AG04450 (cell line): ENCODE data around the gene SUFU. TPM values are rescaled to one million over a fixed set of nuclear protein-coding genes. Genes with fewer than 3 reads are reported as not detected.

Experiments
- CTCF ChIA-PET: fragments of 300-600, 350-600 bp; formaldehyde crosslinking; extraction: SDS; loops from one replicate; lab custom pipeline; 2022; ENCODE audit warnings: antibody characterized with exemption, inconsistent platforms; lab: Charles Lee
- POLR2A ChIA-PET: fragments of 350-600 bp; formaldehyde crosslinking; extraction: SDS; loops from one replicate; lab custom pipeline; 2021; ENCODE audit warnings: antibody characterized with exemption, inconsistent platforms; lab: Yijun Ruan, JAX
- DNase-seq: peaks from one replicate; pipeline ENCODE4 v3.0.0-alpha.2; 2011; ENCODE audit warnings: low read depth, low spot score
- H3K27ac ChIP-seq: one replicate; pipeline ENCODE4 v1.5.1; 2012; ENCODE audit warnings: low read depth, low read length, control low read depth
- H3K27me3 ChIP-seq: one replicate; pipeline ENCODE4 v1.6.0; 2012; ENCODE audit warnings: low read length; ENCODE audit not compliant: control insufficient read depth, insufficient read depth
- H3K4me3 ChIP-seq: 2 replicates; pipeline ENCODE4 v1.5.1; 2011; ENCODE audit warnings: mild to moderate bottlenecking, low read depth, low read length, control low read depth
- H3K9me3 ChIP-seq: 2 replicates; pipeline ENCODE4 v1.5.1; 2012; ENCODE audit warnings: low read length; ENCODE audit not compliant: control insufficient read depth, insufficient read depth
- polyA plus RNA-seq: library from polyadenylated mRNA; depleted of rRNA; stranded (reverse); fragments of >200 nt; gene quantifications from 2 replicates; pipeline ENCODE4 v1.2.3, GENCODE V29; 2011
- TF ChIP-seq, protein P1 (sequence below): IDR thresholded peaks from 2 replicates; pipeline ENCODE4 v1.5.1; 2011; ENCODE audit warnings: low read depth, low read length, control low read depth, inconsistent platforms

Gene SUFU
- polyA plus RNA-seq, 1 experiment, result 11.0 TPM

DNA sequence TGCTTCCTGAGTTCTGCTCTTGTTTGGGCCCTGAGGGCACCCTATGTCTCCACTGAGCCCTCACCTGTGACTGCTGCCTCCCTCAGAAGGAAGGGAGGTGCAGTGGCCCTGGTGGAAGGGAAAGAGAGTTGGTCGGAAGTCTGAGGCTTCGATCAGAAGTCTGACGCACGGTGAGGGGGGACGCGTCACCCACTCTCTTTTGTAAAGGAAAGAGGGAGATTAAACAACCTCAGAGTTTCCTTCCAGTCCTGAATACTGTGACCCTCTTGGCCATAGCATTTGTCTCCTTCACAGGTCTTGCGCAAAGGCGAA lies 109.1 kb downstream of the SUFU start:
- H3K4me3 ChIP-seq, result no peak overlapping the region
- ChIA-PET POLR2A (no interaction called here), CTCF (no interaction called here)
- TF ChIP-seq, protein P1, sequence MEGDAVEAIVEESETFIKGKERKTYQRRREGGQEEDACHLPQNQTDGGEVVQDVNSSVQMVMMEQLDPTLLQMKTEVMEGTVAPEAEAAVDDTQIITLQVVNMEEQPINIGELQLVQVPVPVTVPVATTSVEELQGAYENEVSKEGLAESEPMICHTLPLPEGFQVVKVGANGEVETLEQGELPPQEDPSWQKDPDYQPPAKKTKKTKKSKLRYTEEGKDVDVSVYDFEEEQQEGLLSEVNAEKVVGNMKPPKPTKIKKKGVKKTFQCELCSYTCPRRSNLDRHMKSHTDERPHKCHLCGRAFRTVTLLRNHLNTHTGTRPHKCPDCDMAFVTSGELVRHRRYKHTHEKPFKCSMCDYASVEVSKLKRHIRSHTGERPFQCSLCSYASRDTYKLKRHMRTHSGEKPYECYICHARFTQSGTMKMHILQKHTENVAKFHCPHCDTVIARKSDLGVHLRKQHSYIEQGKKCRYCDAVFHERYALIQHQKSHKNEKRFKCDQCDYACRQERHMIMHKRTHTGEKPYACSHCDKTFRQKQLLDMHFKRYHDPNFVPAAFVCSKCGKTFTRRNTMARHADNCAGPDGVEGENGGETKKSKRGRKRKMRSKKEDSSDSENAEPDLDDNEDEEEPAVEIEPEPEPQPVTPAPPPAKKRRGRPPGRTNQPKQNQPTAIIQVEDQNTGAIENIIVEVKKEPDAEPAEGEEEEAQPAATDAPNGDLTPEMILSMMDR, result no peak
- no peak overlapping the region for H3K27ac ChIP-seq
- H3K27me3 ChIP-seq, result no peaks in the 10 kb centered on the region
- no peaks in the 10 kb centered on the region for H3K9me3 ChIP-seq
- no peak for DNase-seq

DNA sequence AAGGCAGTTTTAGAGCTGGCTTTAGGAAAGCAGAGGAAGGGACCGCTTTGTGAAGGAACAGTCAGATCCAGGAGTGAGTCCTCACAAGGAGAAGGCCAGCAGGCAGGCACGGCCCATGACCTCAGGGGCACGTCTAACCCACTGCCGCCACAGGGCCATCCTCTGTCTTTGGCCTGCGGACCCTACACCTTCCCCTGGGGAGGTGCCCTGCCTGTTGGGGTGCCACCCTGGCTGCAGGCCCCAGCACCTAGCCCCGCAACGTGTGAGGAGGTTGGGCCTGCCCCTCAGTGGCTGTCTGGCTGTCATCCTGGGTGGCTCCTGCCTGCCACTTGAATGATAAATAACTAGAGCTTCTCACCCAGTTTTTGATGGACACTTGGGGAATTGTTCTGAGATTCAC lies 109.5 kb downstream of the SUFU start:
- POLR2A ChIA-PET, result interaction anchor here (0.7 kb wide), 1 partner anchor 33 kb away, joined by 3 read pairs; no protein-coding TSS in a partner anchor
- H3K4me3 ChIP-seq, result no peak overlapping the region
- no peaks in the 10 kb centered on the region for H3K9me3 ChIP-seq
- TF ChIP-seq, protein P1, result no peak
- CTCF ChIA-PET, result no interaction called here
- H3K27me3 ChIP-seq, result no peaks in the 10 kb centered on the region
- DNase-seq, result no peak
- no peak overlapping the region for H3K27ac ChIP-seq

DNA sequence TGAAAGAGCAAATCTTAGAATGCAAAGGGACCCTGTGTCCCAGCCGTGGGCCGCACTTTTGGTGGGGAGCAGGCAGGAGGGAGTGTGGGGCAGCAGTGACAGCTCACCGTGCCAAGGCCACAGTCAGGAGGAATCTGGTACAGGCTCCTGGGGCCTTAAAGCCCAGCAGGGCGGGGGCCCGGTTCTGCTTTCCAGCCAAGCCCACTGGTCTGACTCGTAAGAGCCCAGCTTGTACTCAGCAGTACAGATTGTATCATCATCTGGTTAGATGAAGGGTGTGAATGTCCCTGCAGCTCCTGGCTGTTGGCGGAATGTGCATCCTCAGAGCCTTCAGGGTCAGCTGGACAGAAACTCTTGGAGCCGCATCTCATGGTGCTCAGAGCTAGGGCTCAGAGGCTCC lies 110.0 kb downstream of the SUFU start:
- Histone ChIP-seq H3K27ac (no peak overlapping the region), H3K9me3 (no peaks in the 10 kb centered on the region), H3K27me3 (no peaks in the 10 kb centered on the region), H3K4me3 (no peak overlapping the region)
- ChIA-PET POLR2A (interaction anchor here (0.7 kb wide), 1 partner anchor 32 kb away, joined by 3 read pairs; no protein-coding TSS in a partner anchor), CTCF (interaction anchor here (0.7 kb wide), 1 partner anchor 32 kb away, joined by 5 read pairs; no protein-coding TSS in a partner anchor)
- no peak for DNase-seq
- TF ChIP-seq, protein P1, result no peak

DNA sequence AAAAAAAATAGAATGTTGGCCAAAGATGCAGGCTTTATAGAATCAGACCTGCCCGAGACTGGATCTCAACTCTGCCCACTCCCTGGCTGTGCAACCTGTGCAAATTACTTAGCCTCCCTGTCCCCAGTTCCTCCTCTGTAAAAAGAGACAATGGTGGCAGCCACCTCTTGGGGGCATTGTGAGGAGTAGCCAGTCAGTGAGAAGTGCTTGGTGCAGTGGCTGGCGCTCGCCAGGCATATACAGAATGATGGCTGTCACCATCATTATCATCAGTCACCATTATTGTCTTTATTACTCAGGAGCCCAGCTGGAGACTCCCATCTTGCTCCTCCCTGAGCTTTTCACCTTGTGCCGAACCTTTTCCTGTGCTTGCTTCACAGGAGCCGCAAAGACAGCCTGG lies 111.1 kb downstream of the SUFU start:
- Histone ChIP-seq H3K9me3 (no peaks in the 10 kb centered on the region), H3K27me3 (no peaks in the 10 kb centered on the region), H3K27ac (no peak overlapping the region), H3K4me3 (no peak overlapping the region)
- DNase-seq, result no peak
- TF ChIP-seq, protein P1, result no peak
- ChIA-PET CTCF (interaction anchor here (0.7 kb wide), 1 partner anchor 17 kb away, joined by 3 read pairs; no protein-coding TSS in a partner anchor), POLR2A (interaction anchor here (0.7 kb wide), 2 partner anchors 10 to 32 kb away, joined by 4 to 5 read pairs; no protein-coding TSS in a partner anchor)

DNA sequence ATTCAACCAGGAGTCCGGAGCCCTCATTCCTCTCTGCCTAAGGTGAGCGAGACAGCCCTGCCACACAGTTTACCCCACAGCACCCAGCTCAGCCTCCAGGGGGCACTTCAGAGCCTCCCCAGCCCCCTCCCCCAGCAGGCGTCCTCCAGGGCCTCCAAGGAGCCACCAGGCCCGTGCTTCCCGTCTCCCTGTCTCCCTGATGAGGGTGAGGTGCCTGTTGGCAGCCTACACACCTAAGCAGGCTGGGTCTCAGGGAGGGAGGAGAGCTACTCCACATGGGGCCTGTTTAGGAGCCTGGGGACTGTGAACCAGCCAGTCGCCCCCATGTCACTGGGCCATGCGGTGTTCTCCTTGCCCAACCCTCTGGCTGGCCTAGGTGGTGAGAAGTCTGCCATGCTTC lies 111.6 kb downstream of the SUFU start:
- TF ChIP-seq, protein P1, result peak; percentile 38
- POLR2A ChIA-PET, result interaction anchor here (0.7 kb wide), 1 partner anchor 10 kb away, joined by 4 read pairs; no protein-coding TSS in a partner anchor
- Histone ChIP-seq H3K27me3 (no peaks in the 10 kb centered on the region), H3K9me3 (no peaks in the 10 kb centered on the region), H3K4me3 (no peak overlapping the region), H3K27ac (no peak overlapping the region)
- CTCF ChIA-PET, result no interaction called here
- DNase-seq, result no peak
